Gastroesophageal sphincter (tissue), 4 donors: ENCODE results near the gene TRPC4AP. TPM values are rescaled to one million over a fixed set of nuclear protein-coding genes. Genes with fewer than 3 reads are reported as not detected.

ENCODE experiments used
- ATAC-seq: fragments of 150-250 bp; one replicate; pipeline ENCODE4 v1.9.1; 2016; ENCODE audit warnings: mild to moderate bottlenecking, moderate library complexity
- H3K27ac ChIP-seq, 4 donors: fragments of 200-600 bp; sonication (generic) in 3 of 4; 1 replicate in 3 of 4; 2 replicates in 1 of 4; pipeline ENCODE4 v1.5.1; 2016 to 2019
- H3K27me3 ChIP-seq: fragments of 200-600 bp; sonication (generic); one replicate; pipeline ENCODE4 v1.5.1; 2019
- H3K36me3 ChIP-seq, 2 donors: fragments of 200-600 bp; sonication (generic); one replicate each; pipeline ENCODE4 v1.5.1; 2019; ENCODE audit warnings: control low read depth in 1 of 2
- H3K4me1 ChIP-seq, 3 donors: fragments of 200-600 bp; sonication (generic); 1 replicate in 2 of 3; 2 replicates in 1 of 3; pipeline ENCODE4 v1.5.1; 2016 to 2019; ENCODE audit warnings: control low read depth in 2 of 3
- H3K4me3 ChIP-seq, 2 donors: fragments of 200-600 bp; sonication (generic); one replicate each; pipeline ENCODE4 v1.5.1; 2019; ENCODE audit warnings: mild to moderate bottlenecking in 1 of 2, moderate library complexity in 1 of 2
- H3K9me3 ChIP-seq, 3 donors: fragments of 200-600 bp; sonication (generic); one replicate each; pipeline ENCODE4 v1.5.1; 2017 to 2019; ENCODE audit warnings: control low read depth in 2 of 3
- CTCF ChIP-seq, 4 experiments: fragments of 200-600 bp in 2 of 4; fragments of 450-650 bp in 2 of 4; sonication (generic) in 1 of 4; IDR thresholded peaks; one replicate each; pipeline ENCODE4 v1.5.1; 2017 to 2019; ENCODE audit warnings: antibody characterized with exemption in 4 of 4, mild to moderate bottlenecking in 2 of 4, moderate library complexity in 2 of 4
- EP300 ChIP-seq: sonication (generic); formaldehyde crosslinking; IDR thresholded peaks from one replicate; pipeline ENCODE4 v1.6.1; 2017; ENCODE audit warnings: antibody characterized with exemption, mild to moderate bottlenecking
- POLR2A ChIP-seq, 2 donors: fragments of 450-650 bp; IDR thresholded peaks; one replicate each; pipeline ENCODE4 v1.6.1; 2017; ENCODE audit warnings: antibody characterized with exemption in 2 of 2, mild to moderate bottlenecking in 2 of 2, moderate library complexity in 1 of 2
- POLR2AphosphoS5 ChIP-seq: sonication (generic); formaldehyde crosslinking; IDR thresholded peaks from one replicate; pipeline ENCODE4 v1.6.1; 2017; ENCODE audit warnings: antibody characterized with exemption
- WGBS, 2 donors: methylation state at CpG; one replicate each; pipeline ENCODE4 v1.1.5; 2018; ENCODE audit warnings: low coverage in 1 of 2; 5-methylcytosine and 5-hydroxymethylcytosine counted together
- total RNA-seq, 4 donors: library from RNA; depleted of rRNA; stranded (reverse); fragments of >200 nt; gene quantifications; one replicate each; pipeline ENCODE4 v1.1.0, GENCODE V29; 2016

The TRPC4AP gene
- total RNA-seq, 4 donors from 2014 or later = 47.5 to 57.1 (median 52.4) TPM

- no peaks in the 10 kb centered on the region for H3K9me3 ChIP-seq
- no CpG with 5 or more reads among the region's 14 CpGs for WGBS, 2 donors
- H3K4me3 ChIP-seq = no peak overlapping the region
- no peak for ATAC-seq
- no peak for TF ChIP-seq POLR2A (IDR thresholded peaks at IDR 0.05)
- no peak for TF ChIP-seq CTCF (IDR thresholded peaks at IDR 0.05)
- no peak for TF ChIP-seq POLR2AphosphoS5
- no peak for TF ChIP-seq EP300
- H3K36me3 ChIP-seq = peaks cover 0 to 26% of the 10 kb centered on the region in 2 donors
- peaks cover 0 to 12% (median 0%) of the 10 kb centered on the region in 3 donors for H3K4me1 ChIP-seq
- H3K27me3 ChIP-seq = peaks cover 17% of the 10 kb centered on the region
- no peak overlapping the region for H3K27ac ChIP-seq
Observed at GRCh38 chr20:34989670-34990069, 102.9 kb downstream of the TRPC4AP start.

DNA sequence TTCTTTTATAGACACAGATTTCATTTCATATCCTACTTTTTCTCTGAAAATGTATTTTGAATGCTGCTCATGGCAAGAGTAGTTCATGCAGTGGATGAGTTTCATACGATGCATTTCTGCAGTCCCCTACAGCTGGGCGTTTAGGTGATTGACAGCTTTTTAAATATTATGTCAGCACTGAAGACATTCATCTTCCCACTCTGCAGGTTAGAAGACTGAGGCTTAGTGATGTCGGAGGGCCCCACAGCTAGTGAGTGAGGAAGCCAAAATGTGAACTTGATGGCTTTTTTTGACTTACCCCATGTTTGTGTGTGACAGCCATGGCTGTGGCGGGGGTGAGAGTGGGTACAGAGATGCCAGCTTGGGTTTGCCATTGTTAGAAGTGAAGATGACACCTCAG lies 103.5 kb downstream of the TRPC4AP start:
- peaks cover 23% of the 10 kb centered on the region for H3K27me3 ChIP-seq
- ATAC-seq = no peak
- H3K9me3 ChIP-seq = no peaks in the 10 kb centered on the region
- H3K36me3 ChIP-seq = peaks cover 0 to 21% of the 10 kb centered on the region in 2 donors
- H3K4me1 ChIP-seq = peaks cover 0 to 12% (median 0%) of the 10 kb centered on the region in 3 donors
- TF ChIP-seq POLR2A (IDR thresholded peaks at IDR 0.05) (no peak), CTCF (IDR thresholded peaks at IDR 0.05) (no peak), POLR2AphosphoS5 (no peak), EP300 (no peak)
- H3K27ac ChIP-seq = no peak overlapping the region
- 77% methylated on average over 4 of the region's 4 CpGs; no CpG with 5 or more reads in 1 of the 2 donors for WGBS, 2 donors
- H3K4me3 ChIP-seq = no peak overlapping the region

DNA sequence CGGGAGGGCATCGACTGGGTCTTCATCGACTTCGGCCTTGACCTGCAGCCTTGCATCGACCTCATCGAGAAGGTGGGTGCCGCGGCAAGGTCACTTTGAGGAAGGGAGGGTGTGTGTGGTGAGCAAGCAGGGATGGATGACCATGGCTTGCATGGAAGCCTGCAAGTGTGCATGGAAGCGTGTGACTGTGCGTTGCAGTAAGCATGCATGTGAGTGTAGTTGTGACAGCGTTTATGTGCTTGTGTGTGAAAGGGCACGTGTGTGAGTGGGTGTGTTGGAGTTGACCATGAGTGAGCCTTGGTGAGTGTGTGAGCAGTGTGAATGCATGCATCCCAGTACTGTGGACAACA lies 104.4 kb downstream of the TRPC4AP start:
- Histone ChIP-seq H3K4me3 (no peak overlapping the region), H3K9me3 (no peaks in the 10 kb centered on the region), H3K27ac (no peak overlapping the region), H3K36me3 (peaks cover 0 to 11% of the 10 kb centered on the region in 2 donors), H3K4me1 (peaks cover 0 to 19% (median 0%) of the 10 kb centered on the region in 3 donors), H3K27me3 (peaks cover 32% of the 10 kb centered on the region)
- no peak for ATAC-seq
- TF ChIP-seq POLR2AphosphoS5 (no peak), CTCF (IDR thresholded peaks at IDR 0.05) (no peak), POLR2A (IDR thresholded peaks at IDR 0.05) (no peak), EP300 (no peak)
- 78 to 81% methylated on average over 4 to 7 of the region's 12 CpGs for WGBS, 2 donors

DNA sequence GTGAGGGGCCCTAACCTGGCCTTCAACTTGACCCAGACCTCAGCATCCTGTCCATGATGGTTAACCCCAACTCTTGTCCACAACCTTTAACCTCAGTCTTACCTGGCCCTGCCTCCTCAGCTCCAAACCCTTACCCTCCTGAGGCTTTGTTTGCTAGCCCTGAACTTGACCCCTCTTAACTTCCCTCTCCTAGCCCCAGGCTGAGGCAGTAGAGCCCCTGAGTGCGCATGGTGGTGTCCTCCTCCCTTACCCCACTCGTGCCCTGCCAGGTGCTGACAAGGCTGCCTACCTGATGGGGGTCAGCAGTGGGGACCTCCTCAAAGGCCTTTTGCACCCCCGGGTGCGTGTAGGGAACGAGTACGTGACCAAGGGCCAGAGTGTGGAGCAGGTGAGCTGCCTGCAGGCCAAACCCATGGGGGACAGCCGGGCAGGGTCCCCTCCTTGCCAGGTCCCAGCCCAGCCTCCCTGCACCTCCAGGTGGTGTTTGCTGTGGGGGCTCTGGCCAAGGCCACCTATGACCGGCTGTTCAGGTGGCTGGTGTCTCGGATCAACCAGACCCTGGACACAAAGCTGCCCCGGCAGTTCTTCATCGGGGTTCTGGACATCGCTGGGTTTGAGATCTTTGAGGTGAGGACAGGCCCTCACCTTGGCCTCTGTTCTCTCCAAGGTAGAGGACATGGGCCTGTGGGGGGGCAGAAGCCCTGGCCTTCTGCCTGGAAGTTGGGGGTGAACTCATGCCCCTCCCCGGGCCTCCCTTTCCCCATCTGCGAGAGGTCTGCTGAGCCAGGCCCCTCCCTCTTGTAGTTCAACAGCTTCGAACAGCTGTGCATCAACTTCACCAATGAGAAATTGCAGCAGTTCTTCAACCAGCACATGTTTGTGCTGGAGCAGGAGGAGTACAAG lies 105.1 kb downstream of the TRPC4AP start:
- Histone ChIP-seq H3K9me3 (no peaks in the 10 kb centered on the region), H3K27ac (no peak overlapping the region), H3K27me3 (peaks cover 39% of the 10 kb centered on the region), H3K4me1 (peaks cover 0 to 19% (median 0%) of the 10 kb centered on the region in 3 donors), H3K4me3 (no peak overlapping the region), H3K36me3 (peaks cover 0 to 5% of the 10 kb centered on the region in 2 donors)
- TF ChIP-seq POLR2AphosphoS5 = no peak
- no peak for TF ChIP-seq POLR2A (IDR thresholded peaks at IDR 0.05)
- no peak for TF ChIP-seq CTCF (IDR thresholded peaks at IDR 0.05)
- TF ChIP-seq EP300 = no peak
- 55% methylated on average over 2 of the region's 15 CpGs; no CpG with 5 or more reads in 1 of the 2 donors for WGBS, 2 donors
- no peak for ATAC-seq
